Measurements from ENCODE around the gene STARD3NL. TPM values are rescaled to one million over a fixed set of nuclear protein-coding genes. Genes with fewer than 3 reads are reported as not detected.
"Not testable (repeated sequence)": the region's sequence is repeated elsewhere in the genome, so short reads cannot be mapped to it uniquely, and the experiment has no call there.

Gene STARD3NL
- total RNA-seq, 4 donors from 2014 or later = 7.0 to 11.9 (median 8.6) TPM

- H3K4me3 ChIP-seq (ENCODE audit: low read depth, poor library complexity, severe bottlenecking) = no peak overlapping the region
- TF ChIP-seq CTCF (IDR thresholded peaks at IDR 0.05) (no peak), POLR2A (IDR thresholded peaks at IDR 0.05) (no peak)
- 81 to 92% methylated on average over 2 of the region's 2 CpGs for WGBS, 2 donors
- DNase-seq (ENCODE audit: low spot score in 2 of 2) = no peak
- intact Hi-C loops (cut with DNase I; ENCODE audit: low total_unique reads) = no loop called here
Measured at GRCh38 chr7:38257350-38257677, 79.3 kb downstream of the STARD3NL start.

GRCh38 chr7:38259157-38259556, 81.1 kb downstream of the STARD3NL start:
- intact Hi-C loops (cut with DNase I; ENCODE audit: low total_unique reads); DNase-seq (ENCODE audit: low spot score in 2 of 2); H3K4me3 ChIP-seq (ENCODE audit: low read depth, poor library complexity, severe bottlenecking): not testable (repeated sequence)
- WGBS, 2 donors = 90 to 92% methylated on average over 8 of the region's 8 CpGs

GRCh38 chr7:38261601-38262000, 83.6 kb downstream of the STARD3NL start:
- 85 to 88% methylated on average over 12 of the region's 12 CpGs for WGBS, 2 donors
- intact Hi-C loops (cut with DNase I; ENCODE audit: low total_unique reads) = not testable (repeated sequence)

GRCh38 chr7:38262026-38262425, 84.0 kb downstream of the STARD3NL start:
- H3K4me3 ChIP-seq (ENCODE audit: low read depth, poor library complexity, severe bottlenecking); DNase-seq (ENCODE audit: low spot score in 2 of 2); intact Hi-C loops (cut with DNase I; ENCODE audit: low total_unique reads): not testable (repeated sequence)
- 46 to 70% methylated on average over 2 of the region's 2 CpGs for WGBS, 2 donors

More at GRCh38 chr7:38261601-38262000, 83.6 kb downstream of the STARD3NL start:
- H3K4me3 ChIP-seq (ENCODE audit: low read depth, poor library complexity, severe bottlenecking); DNase-seq (ENCODE audit: low spot score in 2 of 2): not testable (repeated sequence)

GRCh38 chr7:38262545-38262944, 84.5 kb downstream of the STARD3NL start:
- 62 to 90% methylated on average over 5 of the region's 5 CpGs for WGBS, 2 donors
- no peak overlapping the region for H3K4me3 ChIP-seq (ENCODE audit: low read depth, poor library complexity, severe bottlenecking)
- TF ChIP-seq CTCF (IDR thresholded peaks at IDR 0.05) = no peak
- no peak for TF ChIP-seq POLR2A (IDR thresholded peaks at IDR 0.05)
- no peak for DNase-seq (ENCODE audit: low spot score in 2 of 2)
- intact Hi-C loops (cut with DNase I; ENCODE audit: low total_unique reads) = no loop called here

GRCh38 chr7:38263274-38263673, 85.2 kb downstream of the STARD3NL start:
- intact Hi-C loops (cut with DNase I; ENCODE audit: low total_unique reads); H3K4me3 ChIP-seq (ENCODE audit: low read depth, poor library complexity, severe bottlenecking); DNase-seq (ENCODE audit: low spot score in 2 of 2): not testable (repeated sequence)
- 59 to 69% methylated on average over 1 of the region's 1 CpG for WGBS, 2 donors

GRCh38 chr7:38264602-38265001, 86.6 kb downstream of the STARD3NL start:
- intact Hi-C loops (cut with DNase I; ENCODE audit: low total_unique reads) = not testable (repeated sequence)
- 43 to 50% methylated on average over 1 of the region's 1 CpG for WGBS, 2 donors

GRCh38 chr7:38265958-38266357, 87.9 kb downstream of the STARD3NL start:
- WGBS, 2 donors = 61 to 66% methylated on average over 3 of the region's 3 CpGs
- intact Hi-C loops (cut with DNase I; ENCODE audit: low total_unique reads); DNase-seq (ENCODE audit: low spot score in 2 of 2); H3K4me3 ChIP-seq (ENCODE audit: low read depth, poor library complexity, severe bottlenecking): not testable (repeated sequence)

More at GRCh38 chr7:38264602-38265001, 86.6 kb downstream of the STARD3NL start:
- not testable (repeated sequence) for DNase-seq (ENCODE audit: low spot score in 2 of 2); H3K4me3 ChIP-seq (ENCODE audit: low read depth, poor library complexity, severe bottlenecking)

- H3K4me3 ChIP-seq (ENCODE audit: low read depth, poor library complexity, severe bottlenecking); intact Hi-C loops (cut with DNase I; ENCODE audit: low total_unique reads); DNase-seq (ENCODE audit: low spot score in 2 of 2): not testable (repeated sequence)
- 70 to 90% methylated on average over 4 of the region's 4 CpGs for WGBS, 2 donors
Measured at GRCh38 chr7:38269704-38270346, 91.8 kb downstream of the STARD3NL start.

- DNase-seq (ENCODE audit: low spot score in 2 of 2); intact Hi-C loops (cut with DNase I; ENCODE audit: low total_unique reads); H3K4me3 ChIP-seq (ENCODE audit: low read depth, poor library complexity, severe bottlenecking): not testable (repeated sequence)
- 68 to 88% methylated on average over 1 to 2 of the region's 2 CpGs for WGBS, 2 donors
Measured at GRCh38 chr7:38270405-38270804, 92.4 kb downstream of the STARD3NL start.
